TTC549 (cell line): ENCODE measurements around the gene ACE.

Experiments used
- FAIRE-seq: peaks from 2 replicates; lab custom pipeline; 2012; peaks lifted over from hg19 to GRCh38; lab: Jason Lieb, UNC

ACE gene

GRCh38 chr17:63491413-63491812, 14.6 kb downstream of the ACE start:
- FAIRE-seq, result no peak

GRCh38 chr17:63491977-63492618, 15.2 kb downstream of the ACE start:
- no peak for FAIRE-seq

GRCh38 chr17:63492940-63493339, 16.1 kb downstream of the ACE start:
- no peak for FAIRE-seq

GRCh38 chr17:63493411-63493810, 16.6 kb downstream of the ACE start:
- FAIRE-seq, result no peak

GRCh38 chr17:63494300-63494928, 17.6 kb downstream of the ACE start:
- FAIRE-seq, result no peak

GRCh38 chr17:63495491-63495890, 18.6 kb downstream of the ACE start:
- FAIRE-seq, result no peak

GRCh38 chr17:63496177-63496576, 19.3 kb downstream of the ACE start:
- FAIRE-seq, result no peak

GRCh38 chr17:63496663-63497400, 20.0 kb downstream of the ACE start:
- FAIRE-seq, result no peak

GRCh38 chr17:63497708-63498483, 21.0 kb downstream of the ACE start:
- no peak for FAIRE-seq

GRCh38 chr17:63498626-63499195, 21.9 kb downstream of the ACE start:
- no peak for FAIRE-seq

- FAIRE-seq, result no peak
Observed at GRCh38 chr17:63500543-63501390, 23.9 kb downstream of the ACE start.

- FAIRE-seq, result no peak
Observed at GRCh38 chr17:63503341-63503705, 26.5 kb downstream of the ACE start.

GRCh38 chr17:63504261-63504660, 27.4 kb downstream of the ACE start:
- no peak for FAIRE-seq

GRCh38 chr17:63505341-63505740, 28.5 kb downstream of the ACE start:
- FAIRE-seq, result no peak

GRCh38 chr17:63506627-63507026, 29.8 kb downstream of the ACE start:
- FAIRE-seq, result no peak

GRCh38 chr17:63511331-63511730, 34.5 kb downstream of the ACE start:
- no peak for FAIRE-seq

- FAIRE-seq, result no peak
Observed at GRCh38 chr17:63512388-63512787, 35.5 kb downstream of the ACE start.

GRCh38 chr17:63512896-63513644, 36.2 kb downstream of the ACE start:
- FAIRE-seq, result no peak

- no peak for FAIRE-seq
Observed at GRCh38 chr17:63514477-63514876, 37.6 kb downstream of the ACE start.

- FAIRE-seq, result no peak
Observed at GRCh38 chr17:63514974-63515373, 38.1 kb downstream of the ACE start.

GRCh38 chr17:63515426-63515825, 38.6 kb downstream of the ACE start:
- no peak for FAIRE-seq
